ENCODE results near the gene EBLN1. TPM values are rescaled to one million over a fixed set of nuclear protein-coding genes. Genes with fewer than 3 reads are reported as not detected.

Gene EBLN1
- total RNA-seq, 2 donors from 2014 or later: not detected

Other genes with a start within 250 kb of the EBLN1 start
- 10 to 100 TPM; 29.7 to 33.7 TPM for gene DNAJC1, start 214.3 kb downstream of the EBLN1 start, total RNA-seq
- 10 to 100 TPM; 38.4 to 50.0 TPM for gene COMMD3, start 98.4 kb upstream of the EBLN1 start, total RNA-seq
- gene BMI1, start 103.1 kb upstream of the EBLN1 start, total RNA-seq: 10 to 100 TPM; 19.7 to 29.6 TPM
- gene SPAG6, start 127.5 kb upstream of the EBLN1 start, total RNA-seq: not detected

All from left colon (tissue), 2 donors.